Measurements from ENCODE around the gene RHOB.
"Not testable (repeated sequence)": the region's sequence is repeated elsewhere in the genome, so short reads cannot be mapped to it uniquely, and the experiment has no call there.

The RHOB gene

GRCh38 chr2:20422402-20423271 is 24.2 kb upstream of the RHOB start:
- no peak for DNase-seq (ENCODE audit: low read depth)

GRCh38 chr2:20423359-20423758 is 23.5 kb upstream of the RHOB start:
- no peak for DNase-seq (ENCODE audit: low read depth)

- DNase-seq (ENCODE audit: low read depth), result no peak
These were observed 23.0 kb upstream of the RHOB start for GRCh38 chr2:20423847-20424246.

GRCh38 chr2:20424300-20425290 is 22.3 kb upstream of the RHOB start:
- DNase-seq (ENCODE audit: low read depth), result peak; percentile 59

- no peak for DNase-seq (ENCODE audit: low read depth)
These were observed 21.4 kb upstream of the RHOB start for GRCh38 chr2:20425371-20425881.

- no peak for DNase-seq (ENCODE audit: low read depth)
These were observed 21.0 kb upstream of the RHOB start for GRCh38 chr2:20425884-20426283.

- no peak for DNase-seq (ENCODE audit: low read depth)
These were observed 18.8 kb upstream of the RHOB start for GRCh38 chr2:20427931-20428526.

GRCh38 chr2:20428717-20429490 is 18.0 kb upstream of the RHOB start:
- no peak for DNase-seq (ENCODE audit: low read depth)

- no peak for DNase-seq (ENCODE audit: low read depth)
These were observed 17.3 kb upstream of the RHOB start for GRCh38 chr2:20429528-20429927.

- no peak for DNase-seq (ENCODE audit: low read depth)
These were observed 16.8 kb upstream of the RHOB start for GRCh38 chr2:20430035-20430434.

GRCh38 chr2:20430461-20431300 is 16.2 kb upstream of the RHOB start:
- DNase-seq (ENCODE audit: low read depth), result no peak

- no peak for DNase-seq (ENCODE audit: low read depth)
These were observed 15.6 kb upstream of the RHOB start for GRCh38 chr2:20431301-20431698.

GRCh38 chr2:20431772-20432171 is 15.1 kb upstream of the RHOB start:
- DNase-seq (ENCODE audit: low read depth), result no peak

- DNase-seq (ENCODE audit: low read depth), result no peak
These were observed 14.2 kb upstream of the RHOB start for GRCh38 chr2:20432714-20433113.

- DNase-seq (ENCODE audit: low read depth), result no peak
These were observed 13.6 kb upstream of the RHOB start for GRCh38 chr2:20433249-20433648.

GRCh38 chr2:20433946-20434553 is 12.8 kb upstream of the RHOB start:
- DNase-seq (ENCODE audit: low read depth), result no peak

GRCh38 chr2:20434588-20435294 is 12.1 kb upstream of the RHOB start:
- DNase-seq (ENCODE audit: low read depth), result no peak

GRCh38 chr2:20435456-20435855 is 11.4 kb upstream of the RHOB start:
- DNase-seq (ENCODE audit: low read depth), result not testable (repeated sequence)

- DNase-seq (ENCODE audit: low read depth), result no peak
These were observed 10.0 kb upstream of the RHOB start for GRCh38 chr2:20436716-20437470.
